ENCODE measurements around the gene FALEC. TPM values are rescaled to one million over a fixed set of nuclear protein-coding genes. Genes with fewer than 3 reads are reported as not detected.

Gene FALEC
- total RNA-seq, 6 experiments from 2014 or later: 0.43 to 0.59 TPM; not detected in 4

DNA sequence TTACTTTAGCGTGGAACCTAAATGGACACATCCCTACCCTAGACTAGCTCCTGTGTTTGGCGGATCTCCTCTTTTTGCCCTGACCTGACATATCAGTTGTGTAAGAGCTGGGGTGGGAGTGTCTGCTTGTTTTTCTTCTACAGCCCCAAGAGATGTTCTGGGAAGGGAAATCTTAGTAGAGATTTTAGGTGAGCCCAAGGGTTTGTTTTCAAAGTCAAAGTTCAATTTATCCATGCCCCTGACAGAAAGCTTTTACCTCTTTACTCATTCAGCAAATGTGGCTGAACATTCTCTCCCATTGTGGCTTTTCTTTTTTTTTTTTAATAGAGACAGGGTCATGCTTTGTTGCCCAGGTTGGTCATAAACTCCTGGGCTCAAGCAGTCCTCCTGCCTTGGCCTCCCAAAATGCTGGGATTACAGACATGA, 35.6 kb upstream of the FALEC start:
- no peak overlapping the region for H3K4me3 Mint-ChIP-seq
- H3K9me3 Mint-ChIP-seq: no peaks in the 10 kb centered on the region
- DNase-seq: no peak
- H3K27ac Mint-ChIP-seq: no peak overlapping the region
- TF ChIP-seq, protein P1, sequence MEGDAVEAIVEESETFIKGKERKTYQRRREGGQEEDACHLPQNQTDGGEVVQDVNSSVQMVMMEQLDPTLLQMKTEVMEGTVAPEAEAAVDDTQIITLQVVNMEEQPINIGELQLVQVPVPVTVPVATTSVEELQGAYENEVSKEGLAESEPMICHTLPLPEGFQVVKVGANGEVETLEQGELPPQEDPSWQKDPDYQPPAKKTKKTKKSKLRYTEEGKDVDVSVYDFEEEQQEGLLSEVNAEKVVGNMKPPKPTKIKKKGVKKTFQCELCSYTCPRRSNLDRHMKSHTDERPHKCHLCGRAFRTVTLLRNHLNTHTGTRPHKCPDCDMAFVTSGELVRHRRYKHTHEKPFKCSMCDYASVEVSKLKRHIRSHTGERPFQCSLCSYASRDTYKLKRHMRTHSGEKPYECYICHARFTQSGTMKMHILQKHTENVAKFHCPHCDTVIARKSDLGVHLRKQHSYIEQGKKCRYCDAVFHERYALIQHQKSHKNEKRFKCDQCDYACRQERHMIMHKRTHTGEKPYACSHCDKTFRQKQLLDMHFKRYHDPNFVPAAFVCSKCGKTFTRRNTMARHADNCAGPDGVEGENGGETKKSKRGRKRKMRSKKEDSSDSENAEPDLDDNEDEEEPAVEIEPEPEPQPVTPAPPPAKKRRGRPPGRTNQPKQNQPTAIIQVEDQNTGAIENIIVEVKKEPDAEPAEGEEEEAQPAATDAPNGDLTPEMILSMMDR (IDR thresholded peaks at IDR 0.05): no peak
- peaks cover 61% of the 10 kb centered on the region for H3K4me1 Mint-ChIP-seq (ENCODE audit: low read depth)
- H3K36me3 Mint-ChIP-seq (ENCODE audit: low read depth): no peaks in the 10 kb centered on the region
- peaks cover 2% of the 10 kb centered on the region; the same call in 1 of the 2 replicates for H3K27me3 Mint-ChIP-seq (ENCODE audit: insufficient read depth)

DNA sequence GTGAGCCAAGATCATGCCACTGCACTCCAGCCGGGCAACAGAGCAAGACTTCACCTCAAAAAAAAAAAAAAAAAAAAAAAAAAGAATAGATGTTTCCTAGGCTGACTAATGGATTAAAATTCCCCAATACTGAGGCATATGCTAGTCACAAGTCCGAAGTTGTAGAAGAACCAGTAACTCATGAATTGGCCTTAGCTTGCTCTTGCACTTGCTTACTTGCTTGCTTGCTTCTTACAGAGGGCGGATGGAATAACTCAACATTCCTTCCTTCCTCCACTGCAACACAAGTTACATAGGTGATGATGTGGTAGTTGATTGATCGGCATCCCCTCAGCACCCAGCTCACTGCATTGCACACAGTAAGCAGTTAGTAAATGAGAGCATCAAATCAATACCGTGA, 31.1 kb upstream of the FALEC start:
- peak overlapping the region; percentile 63; the same call in 1 of the 2 replicates for H3K4me3 Mint-ChIP-seq
- peaks cover 46% of the 10 kb centered on the region for H3K4me1 Mint-ChIP-seq (ENCODE audit: low read depth)
- H3K27me3 Mint-ChIP-seq (ENCODE audit: insufficient read depth): peaks cover 1% of the 10 kb centered on the region; the same call in 1 of the 2 replicates
- H3K36me3 Mint-ChIP-seq (ENCODE audit: low read depth): no peaks in the 10 kb centered on the region; the same call in 1 of the 2 replicates
- DNase-seq: peak; percentile 83
- no peaks in the 10 kb centered on the region for H3K9me3 Mint-ChIP-seq
- peak overlapping the region; percentile 62; the same call in 1 of the 2 replicates for H3K27ac Mint-ChIP-seq
- TF ChIP-seq, protein P1 (IDR thresholded peaks at IDR 0.05): no peak

DNA sequence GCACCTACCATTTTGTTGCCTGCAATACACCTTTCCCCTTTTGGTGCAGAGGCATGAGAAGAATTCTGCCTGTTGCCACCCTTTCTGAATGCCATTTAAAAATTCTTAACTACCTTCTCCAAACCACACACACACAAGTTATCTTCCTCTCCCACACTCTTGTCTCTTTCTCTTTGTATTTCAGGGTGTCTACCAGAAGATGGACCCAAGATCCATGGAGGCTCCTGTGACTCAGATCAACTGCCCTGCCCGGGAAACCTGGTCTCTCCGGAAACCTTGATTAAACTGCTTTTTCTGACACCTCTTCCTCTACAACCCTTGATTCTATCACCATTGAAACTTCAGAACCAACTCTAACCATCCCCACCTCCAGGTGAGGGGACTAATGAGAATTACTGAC, 30.7 kb upstream of the FALEC start:
- peak; percentile 30 for DNase-seq
- TF ChIP-seq, protein P1 (IDR thresholded peaks at IDR 0.05): peak; percentile 33; the same call in 1 of the 2 replicates
- H3K36me3 Mint-ChIP-seq (ENCODE audit: low read depth): no peaks in the 10 kb centered on the region; the same call in 1 of the 2 replicates
- peak overlapping the region; percentile 63 for H3K4me3 Mint-ChIP-seq
- no peaks in the 10 kb centered on the region for H3K9me3 Mint-ChIP-seq
- peaks cover 1% of the 10 kb centered on the region; the same call in 1 of the 2 replicates for H3K27me3 Mint-ChIP-seq (ENCODE audit: insufficient read depth)
- peak overlapping the region; percentile 62 for H3K27ac Mint-ChIP-seq
- H3K4me1 Mint-ChIP-seq (ENCODE audit: low read depth): peaks cover 41% of the 10 kb centered on the region

DNA sequence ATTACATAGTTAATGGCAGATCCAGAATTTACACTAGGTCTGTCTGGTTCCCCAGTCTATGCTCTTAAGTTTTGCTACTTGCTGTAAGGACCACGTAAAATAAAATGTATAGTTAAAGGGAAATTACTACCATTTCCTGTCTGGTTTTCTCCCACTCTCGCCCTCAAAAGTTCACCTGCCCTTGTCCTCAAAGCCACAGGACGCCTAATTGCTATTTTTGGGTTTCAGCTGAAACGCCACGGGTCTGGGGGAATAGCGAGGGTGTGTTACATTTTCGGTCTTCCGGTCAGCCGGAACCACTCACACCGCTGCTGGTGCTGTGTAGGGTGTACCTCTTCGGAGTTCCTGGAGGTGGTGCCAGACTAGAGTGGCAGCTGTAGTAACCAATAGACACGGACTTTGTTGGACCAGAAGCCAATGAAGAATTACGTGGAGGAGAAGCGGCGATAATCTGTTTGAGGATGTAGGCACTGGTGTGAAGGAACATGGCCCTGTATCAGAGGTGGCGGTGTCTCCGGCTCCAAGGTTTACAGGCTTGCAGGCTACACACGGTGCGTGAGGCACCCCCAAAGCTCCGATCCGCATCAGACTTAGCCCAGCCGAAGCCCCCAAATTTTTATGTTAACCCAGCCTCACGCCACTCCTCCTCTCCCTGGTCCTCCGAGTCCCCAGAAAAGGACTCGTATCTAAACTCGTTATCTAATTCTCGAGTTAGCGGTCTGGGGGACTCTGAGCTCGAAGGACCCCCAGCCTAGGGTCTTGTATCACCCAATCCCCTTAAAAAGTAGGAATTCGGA, 28.4 kb upstream of the FALEC start, which contains the start of gene TARS2:
Gene TARS2 (plus strand): TSS at position 454 of the 797 bp plus-strand sequence. CDS start 32 bp downstream, at position 486.
- peaks cover 6% of the 10 kb centered on the region for H3K36me3 Mint-ChIP-seq (ENCODE audit: low read depth)
- H3K9me3 Mint-ChIP-seq: no peaks in the 10 kb centered on the region
- peak within 1 kb of the TSS; percentile 92 for H3K27ac Mint-ChIP-seq
- H3K4me3 Mint-ChIP-seq: peak within 1 kb of the TSS; percentile 92
- peaks cover 39% of the 10 kb centered on the region for H3K4me1 Mint-ChIP-seq (ENCODE audit: low read depth)
- TF ChIP-seq, protein P1 (IDR thresholded peaks at IDR 0.05): peak; percentile 70
- DNase-seq: peak; percentile 100
- peaks cover 1% of the 10 kb centered on the region; the same call in 1 of the 2 replicates for H3K27me3 Mint-ChIP-seq (ENCODE audit: insufficient read depth)

DNA sequence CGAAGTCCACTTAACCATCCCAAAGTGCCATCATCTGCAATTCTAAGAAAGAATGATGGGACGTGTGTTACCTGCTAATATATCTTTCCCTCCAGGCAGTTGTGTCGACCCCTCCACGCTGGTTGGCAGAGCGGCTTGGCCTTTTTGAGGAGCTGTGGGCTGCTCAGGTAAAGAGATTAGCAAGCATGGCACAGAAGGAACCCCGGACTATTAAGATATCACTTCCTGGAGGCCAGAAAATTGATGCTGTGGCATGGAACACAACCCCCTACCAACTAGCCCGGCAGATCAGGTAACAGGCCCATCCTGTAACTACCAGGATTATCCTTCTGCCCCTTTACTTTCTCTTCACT, 27.8 kb upstream of the FALEC start:
- Mint-ChIP-seq H3K27me3 (ENCODE audit: insufficient read depth) (peaks cover 1% of the 10 kb centered on the region; the same call in 1 of the 2 replicates), H3K36me3 (ENCODE audit: low read depth) (peaks cover 6% of the 10 kb centered on the region), H3K4me1 (ENCODE audit: low read depth) (peaks cover 39% of the 10 kb centered on the region), H3K9me3 (no peaks in the 10 kb centered on the region), H3K4me3 (peak overlapping the region; percentile 92), H3K27ac (peak overlapping the region; percentile 92)
- no peak for DNase-seq
- TF ChIP-seq, protein P1 (IDR thresholded peaks at IDR 0.05): no peak

All from HFFc6 (cell line).